GM21390 (cell line): ENCODE results near the gene LAMP5.

Source experiments
- ATAC-seq: cut with Tn5 transposase; IDR thresholded peaks from one replicate; pipeline ENCODE4 v1.9.1; 2021; ENCODE audit not compliant: unreplicated experiment

Gene LAMP5

GRCh38 chr20:9531581-9531980, 17.2 kb downstream of the LAMP5 start:
- ATAC-seq = no peak

GRCh38 chr20:9532069-9532838, 17.9 kb downstream of the LAMP5 start:
- no peak for ATAC-seq

- no peak for ATAC-seq
Observed at GRCh38 chr20:9534025-9534424, 19.6 kb downstream of the LAMP5 start.

GRCh38 chr20:9535449-9535848, 21.1 kb downstream of the LAMP5 start:
- no peak for ATAC-seq

- no peak for ATAC-seq
Observed at GRCh38 chr20:9543214-9543613, 28.8 kb downstream of the LAMP5 start.

- no peak for ATAC-seq
Observed at GRCh38 chr20:9550283-9550682, 35.9 kb downstream of the LAMP5 start.

- ATAC-seq = no peak
Observed at GRCh38 chr20:9550871-9551270, 36.5 kb downstream of the LAMP5 start.

GRCh38 chr20:9551808-9552550, 37.6 kb downstream of the LAMP5 start:
- ATAC-seq = no peak

GRCh38 chr20:9555781-9556180, 41.4 kb downstream of the LAMP5 start:
- ATAC-seq = no peak

- no peak for ATAC-seq
Observed at GRCh38 chr20:9557411-9557810, 43.0 kb downstream of the LAMP5 start.

- no peak for ATAC-seq
Observed at GRCh38 chr20:9565910-9566550, 51.6 kb downstream of the LAMP5 start.

- ATAC-seq = no peak
Observed at GRCh38 chr20:9566977-9567376, 52.6 kb downstream of the LAMP5 start.

- no peak for ATAC-seq
Observed at GRCh38 chr20:9570612-9571011, 56.2 kb downstream of the LAMP5 start.

GRCh38 chr20:9571783-9572182, 57.4 kb downstream of the LAMP5 start:
- no peak for ATAC-seq

- no peak for ATAC-seq
Observed at GRCh38 chr20:9572670-9573069, 58.3 kb downstream of the LAMP5 start.

GRCh38 chr20:9573335-9574151, 59.2 kb downstream of the LAMP5 start:
- no peak for ATAC-seq

- no peak for ATAC-seq
Observed at GRCh38 chr20:9574181-9574580, 59.8 kb downstream of the LAMP5 start.

GRCh38 chr20:9574776-9575175, 60.4 kb downstream of the LAMP5 start:
- ATAC-seq = no peak

GRCh38 chr20:9575836-9576235, 61.4 kb downstream of the LAMP5 start:
- ATAC-seq = no peak

GRCh38 chr20:9576695-9577094, 62.3 kb downstream of the LAMP5 start:
- ATAC-seq = no peak

- no peak for ATAC-seq
Observed at GRCh38 chr20:9577397-9577796, 63.0 kb downstream of the LAMP5 start.
